ENCODE measurements around the gene CACNA1H.

Gene CACNA1H

GRCh38 chr16:1156055-1156982 lies 3.4 kb downstream of the CACNA1H start:
- no peak for DNase-seq (ENCODE audit: extremely low read depth, low read depth)
- no peak overlapping the region for H3K4me3 ChIP-seq (replicated peaks; ENCODE audit: low read depth, low read length)
- TF ChIP-seq, protein P1, sequence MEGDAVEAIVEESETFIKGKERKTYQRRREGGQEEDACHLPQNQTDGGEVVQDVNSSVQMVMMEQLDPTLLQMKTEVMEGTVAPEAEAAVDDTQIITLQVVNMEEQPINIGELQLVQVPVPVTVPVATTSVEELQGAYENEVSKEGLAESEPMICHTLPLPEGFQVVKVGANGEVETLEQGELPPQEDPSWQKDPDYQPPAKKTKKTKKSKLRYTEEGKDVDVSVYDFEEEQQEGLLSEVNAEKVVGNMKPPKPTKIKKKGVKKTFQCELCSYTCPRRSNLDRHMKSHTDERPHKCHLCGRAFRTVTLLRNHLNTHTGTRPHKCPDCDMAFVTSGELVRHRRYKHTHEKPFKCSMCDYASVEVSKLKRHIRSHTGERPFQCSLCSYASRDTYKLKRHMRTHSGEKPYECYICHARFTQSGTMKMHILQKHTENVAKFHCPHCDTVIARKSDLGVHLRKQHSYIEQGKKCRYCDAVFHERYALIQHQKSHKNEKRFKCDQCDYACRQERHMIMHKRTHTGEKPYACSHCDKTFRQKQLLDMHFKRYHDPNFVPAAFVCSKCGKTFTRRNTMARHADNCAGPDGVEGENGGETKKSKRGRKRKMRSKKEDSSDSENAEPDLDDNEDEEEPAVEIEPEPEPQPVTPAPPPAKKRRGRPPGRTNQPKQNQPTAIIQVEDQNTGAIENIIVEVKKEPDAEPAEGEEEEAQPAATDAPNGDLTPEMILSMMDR (IDR thresholded peaks at IDR 0.05; ENCODE audit: low read depth, low read length, missing control alignments) = no peak

DNA sequence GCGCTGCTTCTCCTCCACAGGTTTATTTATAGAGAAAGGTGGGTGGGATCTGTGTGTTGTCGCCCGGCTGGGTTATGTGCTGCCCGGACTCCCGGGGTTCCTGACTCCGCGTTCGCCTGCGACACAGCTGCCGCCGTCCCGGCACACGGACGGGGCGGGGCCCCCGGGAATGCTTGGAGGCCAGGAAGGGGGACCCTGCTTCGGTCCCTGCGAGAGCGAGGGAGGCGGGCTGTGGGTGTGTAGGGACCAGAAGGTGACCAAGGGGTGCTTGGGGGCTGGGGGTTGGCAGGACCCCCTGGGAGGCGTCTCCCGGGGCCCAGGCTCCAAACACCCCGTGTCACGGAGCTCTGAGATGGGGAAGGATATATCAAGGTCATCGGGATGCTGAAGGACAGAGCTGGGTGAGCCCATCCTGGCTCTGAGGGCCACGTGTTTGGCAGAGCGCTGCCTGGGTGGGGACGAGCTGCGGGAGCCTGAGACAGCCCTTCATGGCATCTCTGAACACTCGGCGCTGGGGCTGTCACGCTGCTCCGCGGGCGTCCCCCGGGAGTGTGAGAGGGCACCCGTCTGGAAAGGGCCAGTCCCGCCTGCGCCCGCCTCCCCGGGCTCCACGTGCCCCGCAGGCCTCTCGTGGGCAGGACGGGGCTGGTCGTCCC lies 4.2 kb downstream of the CACNA1H start:
- TF ChIP-seq, protein P1 (IDR thresholded peaks at IDR 0.05; ENCODE audit: low read depth, low read length, missing control alignments) = no peak
- no peak overlapping the region for H3K4me3 ChIP-seq (replicated peaks; ENCODE audit: low read depth, low read length)
- DNase-seq (ENCODE audit: extremely low read depth, low read depth) = no peak

- DNase-seq (ENCODE audit: extremely low read depth, low read depth) = no peak
- TF ChIP-seq, protein P1 (IDR thresholded peaks at IDR 0.05; ENCODE audit: low read depth, low read length, missing control alignments) = no peak
- no peak overlapping the region for H3K4me3 ChIP-seq (replicated peaks; ENCODE audit: low read depth, low read length)
Observed at GRCh38 chr16:1157639-1158455, 4.9 kb downstream of the CACNA1H start.

DNA sequence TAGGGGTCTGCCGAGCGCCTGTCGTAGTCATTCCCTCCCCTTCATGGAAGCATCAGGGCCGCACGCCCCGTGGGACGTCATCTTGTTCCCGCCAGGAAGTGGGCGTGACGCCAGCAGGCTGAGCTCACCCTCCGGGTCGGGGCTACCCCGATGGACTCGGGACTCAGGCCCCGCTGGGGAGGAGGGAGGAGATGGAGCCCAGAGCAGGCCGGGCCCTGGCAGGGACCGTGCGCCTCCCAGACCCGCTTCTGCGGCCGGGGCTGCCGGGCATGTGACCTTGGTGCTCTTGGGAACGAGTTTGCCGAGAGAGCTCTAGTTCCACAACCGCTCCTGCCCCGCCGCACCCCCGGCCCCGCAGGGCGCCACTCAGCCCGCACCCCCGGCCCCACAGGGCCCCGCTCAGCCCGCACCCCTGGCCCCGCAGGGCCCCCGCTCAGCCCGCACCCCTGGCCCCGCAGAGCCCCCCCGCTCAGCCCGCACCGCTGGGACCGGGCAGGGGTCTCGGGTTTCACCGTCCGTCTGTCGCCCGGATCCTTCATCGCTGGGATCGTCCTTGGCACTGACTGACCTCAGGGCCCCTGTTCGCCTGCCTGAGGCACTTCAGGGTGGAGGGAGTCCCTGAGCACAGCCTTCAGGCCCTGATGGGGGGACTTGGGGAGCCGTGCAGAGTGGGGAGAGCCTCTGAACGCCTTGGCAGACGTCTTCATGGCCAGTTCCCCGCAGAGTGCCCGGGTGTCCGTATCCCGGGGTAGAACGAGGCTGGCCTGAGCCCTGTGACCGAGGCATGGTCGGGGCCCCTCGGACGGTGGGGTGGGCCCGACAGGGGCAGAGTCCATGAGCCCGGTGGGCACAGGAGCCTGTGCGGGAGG lies 5.8 kb downstream of the CACNA1H start:
- no peak for DNase-seq (ENCODE audit: extremely low read depth, low read depth)
- H3K4me3 ChIP-seq (replicated peaks; ENCODE audit: low read depth, low read length) = no peak overlapping the region
- TF ChIP-seq, protein P1 (IDR thresholded peaks at IDR 0.05; ENCODE audit: low read depth, low read length, missing control alignments) = no peak

DNA sequence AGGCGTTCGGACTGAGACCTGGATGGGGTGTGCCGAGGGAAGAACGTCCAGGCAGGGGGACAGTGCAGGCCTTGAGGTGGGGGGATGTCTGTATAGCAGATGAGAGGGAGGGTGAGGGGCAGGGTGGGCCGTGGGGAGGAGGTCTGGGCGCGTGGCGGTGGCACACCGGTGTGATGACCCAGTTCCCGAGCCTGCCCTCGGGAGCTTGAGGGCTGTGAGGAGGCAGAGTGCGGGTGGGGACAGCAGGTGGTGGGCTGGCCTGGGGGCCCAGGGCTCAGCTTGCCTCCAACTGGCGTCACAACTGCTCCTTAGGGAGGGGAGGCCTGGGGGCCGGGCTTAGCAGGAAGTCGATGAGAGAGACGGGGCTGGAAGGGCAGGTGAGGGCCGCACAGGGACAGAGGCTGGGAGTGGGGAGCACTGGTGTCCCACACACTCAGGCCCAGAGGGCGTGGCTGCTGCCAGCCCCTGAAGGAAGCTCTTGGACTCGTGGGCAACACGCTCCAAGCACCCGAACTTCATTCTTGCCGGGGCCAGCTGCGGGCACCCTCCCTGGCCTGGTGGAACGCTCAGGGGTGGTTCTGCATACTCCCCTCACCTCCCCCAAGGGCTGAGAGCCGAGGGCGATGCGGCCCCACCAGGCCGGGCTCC lies 6.5 kb downstream of the CACNA1H start:
- no peak for DNase-seq (ENCODE audit: extremely low read depth, low read depth)
- TF ChIP-seq, protein P1 (IDR thresholded peaks at IDR 0.05; ENCODE audit: low read depth, low read length, missing control alignments) = no peak
- no peak overlapping the region for H3K4me3 ChIP-seq (replicated peaks; ENCODE audit: low read depth, low read length)

All from HFF-Myc (cell line).